Anterior cingulate cortex (tissue), 58 donors: ENCODE data around the gene RACGAP1.

Experiments used
- DNase-seq, 58 donors: peaks; one replicate each; lab custom pipeline; 2025; lab: John Stamatoyannopoulos, UW

RACGAP1 gene

GRCh38 chr12:49960474-49961110 lies 64.7 kb downstream of the RACGAP1 start:
- DNase-seq: no peak

GRCh38 chr12:49959685-49960473 lies 65.4 kb downstream of the RACGAP1 start:
- no peak for DNase-seq

GRCh38 chr12:49957570-49957967 lies 67.7 kb downstream of the RACGAP1 start:
- DNase-seq: no peak

GRCh38 chr12:49956663-49957569 lies 68.4 kb downstream of the RACGAP1 start:
- DNase-seq: no peak

GRCh38 chr12:49955899-49956662 lies 69.2 kb downstream of the RACGAP1 start:
- no peak for DNase-seq

- DNase-seq: no peak
These were observed 70.1 kb downstream of the RACGAP1 start for GRCh38 chr12:49954863-49955830.

- DNase-seq: no peak
These were observed 71.1 kb downstream of the RACGAP1 start for GRCh38 chr12:49953961-49954846.

GRCh38 chr12:49953151-49953550 lies 72.1 kb downstream of the RACGAP1 start:
- no peak for DNase-seq

- no peak for DNase-seq
These were observed 72.8 kb downstream of the RACGAP1 start for GRCh38 chr12:49952391-49953055.

- no peak for DNase-seq
These were observed 73.7 kb downstream of the RACGAP1 start for GRCh38 chr12:49951411-49952240.

- DNase-seq: no peak
These were observed 74.7 kb downstream of the RACGAP1 start, which contains the start of gene AQP2 for GRCh38 chr12:49950273-49951251. Gene AQP2 (plus strand): TSS chr12:49950737. CDS start chr12:49950831, 94 bp downstream.

GRCh38 chr12:49949866-49950265 lies 75.4 kb downstream of the RACGAP1 start:
- no peak for DNase-seq

- DNase-seq: no peak
These were observed 76.1 kb downstream of the RACGAP1 start for GRCh38 chr12:49948866-49949845.
